ENCODE data around the gene APOL2. TPM values are rescaled to one million over a fixed set of nuclear protein-coding genes. Genes with fewer than 3 reads are reported as not detected.
"Not testable (repeated sequence)": the region's sequence is repeated elsewhere in the genome, so short reads cannot be mapped to it uniquely, and the experiment has no call there.

The APOL2 gene
- total RNA-seq, 1 donor from 2014 or later: 15.7 TPM

- no peak for DNase-seq (ENCODE audit: low read depth, low spot score)
- Mint-ChIP-seq H3K27ac (ENCODE audit: unreplicated experiment) (no peak overlapping the region), H3K36me3 (ENCODE audit: low read depth) (peaks cover 8% of the 10 kb centered on the region), H3K27me3 (ENCODE audit: low read depth) (no peaks in the 10 kb centered on the region), H3K4me3 (no peak overlapping the region), H3K4me1 (peaks cover 8% of the 10 kb centered on the region), H3K9me3 (no peaks in the 10 kb centered on the region)
- no peak for TF ChIP-seq CTCF (conservative IDR thresholded peaks at IDR 0.05)
Measured at GRCh38 chr22:36228944-36229343, 10.4 kb downstream of the APOL2 start.

GRCh38 chr22:36228369-36228768 lies 11.0 kb downstream of the APOL2 start:
- not testable (repeated sequence) for H3K27ac Mint-ChIP-seq (ENCODE audit: unreplicated experiment); H3K4me3 Mint-ChIP-seq; DNase-seq (ENCODE audit: low read depth, low spot score); H3K4me1 Mint-ChIP-seq; H3K36me3 Mint-ChIP-seq (ENCODE audit: low read depth); H3K9me3 Mint-ChIP-seq; H3K27me3 Mint-ChIP-seq (ENCODE audit: low read depth)

- H3K27ac Mint-ChIP-seq (ENCODE audit: unreplicated experiment): no peak overlapping the region
- no peak for TF ChIP-seq CTCF (conservative IDR thresholded peaks at IDR 0.05)
- H3K9me3 Mint-ChIP-seq: no peaks in the 10 kb centered on the region
- H3K4me3 Mint-ChIP-seq: no peak overlapping the region
- H3K27me3 Mint-ChIP-seq (ENCODE audit: low read depth): no peaks in the 10 kb centered on the region
- peaks cover 8% of the 10 kb centered on the region for H3K4me1 Mint-ChIP-seq
- H3K36me3 Mint-ChIP-seq (ENCODE audit: low read depth): peaks cover 8% of the 10 kb centered on the region
- no peak for DNase-seq (ENCODE audit: low read depth, low spot score)
Measured at GRCh38 chr22:36227806-36228205, 11.5 kb downstream of the APOL2 start.

GRCh38 chr22:36227396-36227795 lies 11.9 kb downstream of the APOL2 start:
- no peaks in the 10 kb centered on the region for H3K9me3 Mint-ChIP-seq
- H3K27me3 Mint-ChIP-seq (ENCODE audit: low read depth): no peaks in the 10 kb centered on the region
- no peak for DNase-seq (ENCODE audit: low read depth, low spot score)
- peaks cover 8% of the 10 kb centered on the region for H3K4me1 Mint-ChIP-seq
- H3K4me3 Mint-ChIP-seq: no peak overlapping the region
- peaks cover 8% of the 10 kb centered on the region for H3K36me3 Mint-ChIP-seq (ENCODE audit: low read depth)
- TF ChIP-seq CTCF (conservative IDR thresholded peaks at IDR 0.05): no peak
- no peak overlapping the region for H3K27ac Mint-ChIP-seq (ENCODE audit: unreplicated experiment)

- Mint-ChIP-seq H3K27me3 (ENCODE audit: low read depth) (no peaks in the 10 kb centered on the region), H3K36me3 (ENCODE audit: low read depth) (peaks cover 8% of the 10 kb centered on the region), H3K4me3 (no peak overlapping the region), H3K9me3 (no peaks in the 10 kb centered on the region), H3K27ac (ENCODE audit: unreplicated experiment) (no peak overlapping the region), H3K4me1 (peaks cover 13% of the 10 kb centered on the region)
- DNase-seq (ENCODE audit: low read depth, low spot score): no peak
- no peak for TF ChIP-seq CTCF (conservative IDR thresholded peaks at IDR 0.05)
Measured at GRCh38 chr22:36226189-36226588, 13.1 kb downstream of the APOL2 start.

GRCh38 chr22:36225333-36225922 lies 13.9 kb downstream of the APOL2 start:
- DNase-seq (ENCODE audit: low read depth, low spot score): no peak
- no peak overlapping the region for H3K4me3 Mint-ChIP-seq
- H3K27me3 Mint-ChIP-seq (ENCODE audit: low read depth): peaks cover 5% of the 10 kb centered on the region
- H3K27ac Mint-ChIP-seq (ENCODE audit: unreplicated experiment): no peak overlapping the region
- TF ChIP-seq CTCF (conservative IDR thresholded peaks at IDR 0.05): no peak
- H3K4me1 Mint-ChIP-seq: peaks cover 17% of the 10 kb centered on the region
- H3K9me3 Mint-ChIP-seq: no peaks in the 10 kb centered on the region
- H3K36me3 Mint-ChIP-seq (ENCODE audit: low read depth): peaks cover 6% of the 10 kb centered on the region
